Prostate gland (tissue), 2 donors: ENCODE data around the gene CNRIP1.

Experiments used
- POLR2A ChIP-seq: fragments of 450-650 bp; IDR thresholded peaks from one replicate; pipeline ENCODE4 v1.6.1; 2016; ENCODE audit warnings: antibody characterized with exemption, mild to moderate bottlenecking
- POLR2AphosphoS5 ChIP-seq: sonication (generic); formaldehyde crosslinking; IDR thresholded peaks from one replicate; pipeline ENCODE4 v1.6.1; 2017; ENCODE audit warnings: antibody characterized with exemption
- TF ChIP-seq, protein P1 (sequence below), 4 experiments: fragments of 200-600 bp in 2 of 4; fragments of 450-650 bp in 2 of 4; sonication (generic) in 2 of 4; IDR thresholded peaks; 1 replicate in 3 of 4; 2 replicates in 1 of 4; pipeline ENCODE4 v1.5.1; 2016 to 2019; ENCODE audit warnings: antibody characterized with exemption in 4 of 4, mild to moderate bottlenecking in 2 of 4, moderate library complexity in 2 of 4

DNA sequence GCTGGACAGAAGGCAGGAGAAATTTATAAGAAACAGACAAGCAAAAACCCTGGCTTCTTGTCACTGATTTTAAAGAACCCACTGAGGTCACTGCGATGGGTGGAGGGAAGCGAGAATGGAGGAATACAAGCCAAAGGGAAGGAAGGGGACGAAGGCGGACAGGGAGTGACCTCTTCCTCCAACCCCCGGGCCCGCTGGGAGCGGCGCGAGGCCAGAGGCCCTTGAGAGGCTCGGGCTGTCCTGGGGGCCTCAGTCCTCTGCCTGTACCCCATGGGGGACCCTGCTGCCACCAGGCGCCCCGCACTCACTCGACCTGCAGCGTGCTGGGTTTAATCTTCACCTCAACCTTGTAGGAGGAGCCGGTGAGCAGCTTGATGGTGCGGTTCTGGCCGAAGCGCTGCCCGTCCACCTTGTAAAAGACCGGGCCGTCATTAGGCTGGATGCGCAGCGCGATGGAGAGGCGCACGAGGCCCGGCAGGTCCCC lies 793 bp downstream of the CNRIP1 start:
- TF ChIP-seq, protein P1, sequence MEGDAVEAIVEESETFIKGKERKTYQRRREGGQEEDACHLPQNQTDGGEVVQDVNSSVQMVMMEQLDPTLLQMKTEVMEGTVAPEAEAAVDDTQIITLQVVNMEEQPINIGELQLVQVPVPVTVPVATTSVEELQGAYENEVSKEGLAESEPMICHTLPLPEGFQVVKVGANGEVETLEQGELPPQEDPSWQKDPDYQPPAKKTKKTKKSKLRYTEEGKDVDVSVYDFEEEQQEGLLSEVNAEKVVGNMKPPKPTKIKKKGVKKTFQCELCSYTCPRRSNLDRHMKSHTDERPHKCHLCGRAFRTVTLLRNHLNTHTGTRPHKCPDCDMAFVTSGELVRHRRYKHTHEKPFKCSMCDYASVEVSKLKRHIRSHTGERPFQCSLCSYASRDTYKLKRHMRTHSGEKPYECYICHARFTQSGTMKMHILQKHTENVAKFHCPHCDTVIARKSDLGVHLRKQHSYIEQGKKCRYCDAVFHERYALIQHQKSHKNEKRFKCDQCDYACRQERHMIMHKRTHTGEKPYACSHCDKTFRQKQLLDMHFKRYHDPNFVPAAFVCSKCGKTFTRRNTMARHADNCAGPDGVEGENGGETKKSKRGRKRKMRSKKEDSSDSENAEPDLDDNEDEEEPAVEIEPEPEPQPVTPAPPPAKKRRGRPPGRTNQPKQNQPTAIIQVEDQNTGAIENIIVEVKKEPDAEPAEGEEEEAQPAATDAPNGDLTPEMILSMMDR (IDR thresholded peaks at IDR 0.05), result no peak
- no peak for TF ChIP-seq POLR2A
- TF ChIP-seq POLR2AphosphoS5, result no peak
